GM19351 (cell line): ENCODE data around the gene SLC19A2.

Experiments
- ATAC-seq: cut with Tn5 transposase; IDR thresholded peaks from one replicate; pipeline ENCODE4 v1.9.1; 2021; ENCODE audit warnings: mild to moderate bottlenecking, moderate library complexity; ENCODE audit not compliant: unreplicated experiment

SLC19A2 gene

DNA sequence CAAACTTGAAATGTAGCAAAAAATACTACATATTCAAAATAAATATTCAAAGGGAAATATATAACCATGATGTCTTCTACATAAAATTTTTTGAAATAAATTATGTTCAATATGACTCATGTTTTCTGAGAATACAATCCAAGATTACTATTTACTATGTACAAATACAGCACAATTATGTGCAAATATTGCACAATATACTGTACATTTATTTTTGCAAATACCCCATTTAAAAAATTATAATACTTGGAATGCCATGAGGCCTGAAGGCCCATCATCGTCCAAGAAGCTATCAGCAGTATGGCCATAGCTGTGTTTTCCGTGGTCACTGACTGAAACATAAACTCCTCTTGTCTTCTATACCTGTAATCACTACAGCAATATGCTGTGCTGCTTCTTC lies 70.8 kb downstream of the SLC19A2 start:
- ATAC-seq, result no peak
